Activated CD4-positive, CD25-positive, alpha-beta regulatory T cell treated with anti-CD3 and anti-CD28 coated beads, Interleukin-2, amount 50 U/mL, for 72 hours (primary cell): Measurements from ENCODE around the gene CACNA1C.
"Not testable (repeated sequence)": the region's sequence is repeated elsewhere in the genome, so short reads cannot be mapped to it uniquely, and the experiment has no call there.

Experiments used
- DNase-seq: peaks from one replicate; pipeline ENCODE4 v3.0.0; 2021

The CACNA1C gene

GRCh38 chr12:2664721-2665577 lies 612.2 kb downstream of the CACNA1C start:
- no peak for DNase-seq

- DNase-seq, result no peak
These were observed 613.6 kb downstream of the CACNA1C start for GRCh38 chr12:2666411-2666810.

- no peak for DNase-seq
These were observed 614.1 kb downstream of the CACNA1C start for GRCh38 chr12:2666846-2667245.

- DNase-seq, result no peak
These were observed 615.1 kb downstream of the CACNA1C start for GRCh38 chr12:2667716-2668440.

GRCh38 chr12:2668816-2669215 lies 616.0 kb downstream of the CACNA1C start:
- no peak for DNase-seq

- DNase-seq, result no peak
These were observed 616.8 kb downstream of the CACNA1C start for GRCh38 chr12:2669560-2669959.

GRCh38 chr12:2672863-2673262 lies 620.1 kb downstream of the CACNA1C start:
- DNase-seq, result no peak

- no peak for DNase-seq
These were observed 621.4 kb downstream of the CACNA1C start for GRCh38 chr12:2673966-2674810.

GRCh38 chr12:2675776-2676175 lies 623.0 kb downstream of the CACNA1C start:
- DNase-seq, result no peak

GRCh38 chr12:2677142-2677880 lies 624.5 kb downstream of the CACNA1C start:
- DNase-seq, result no peak

- DNase-seq, result no peak
These were observed 625.6 kb downstream of the CACNA1C start for GRCh38 chr12:2678426-2678825.

GRCh38 chr12:2679068-2679815 lies 626.5 kb downstream of the CACNA1C start:
- no peak for DNase-seq

- DNase-seq, result no peak
These were observed 627.3 kb downstream of the CACNA1C start for GRCh38 chr12:2679816-2680675.

GRCh38 chr12:2680676-2681039 lies 627.9 kb downstream of the CACNA1C start:
- no peak for DNase-seq

GRCh38 chr12:2681450-2682205 lies 628.8 kb downstream of the CACNA1C start:
- DNase-seq, result no peak

GRCh38 chr12:2682296-2683251 lies 629.8 kb downstream of the CACNA1C start:
- DNase-seq, result no peak

- no peak for DNase-seq
These were observed 630.7 kb downstream of the CACNA1C start for GRCh38 chr12:2683283-2684025.

- not testable (repeated sequence) for DNase-seq
These were observed 631.2 kb downstream of the CACNA1C start for GRCh38 chr12:2684026-2684325.
